Karpas-422 (cell line): Measurements from ENCODE around the gene EFCAB11. TPM values are rescaled to one million over a fixed set of nuclear protein-coding genes. Genes with fewer than 3 reads are reported as not detected.

Experiments used
- DNase-seq: peaks from one replicate; pipeline ENCODE4 v3.0.0-alpha.2; 2015
- H2AFZ ChIP-seq: fragments of 200-600 bp; sonication (generic); 2 replicates; pipeline ENCODE4 v1.6.1; 2014; ENCODE audit warnings: antibody characterized with exemption, low read length, mixed read lengths
- H3K27ac ChIP-seq: fragments of 200-600 bp; sonication (generic); 2 replicates; pipeline ENCODE4 v1.5.1; 2014; ENCODE audit warnings: mild to moderate bottlenecking, low read length, moderate library complexity
- H3K27me3 ChIP-seq: fragments of 200-600 bp; sonication (generic); 2 replicates; pipeline ENCODE4 v1.6.1; 2014; ENCODE audit warnings: low read length, mixed read lengths
- H3K36me3 ChIP-seq: fragments of 200-600 bp; sonication (generic); 2 replicates; pipeline ENCODE4 v1.6.1; 2014; ENCODE audit warnings: low read length, mixed read lengths; ENCODE audit not compliant: insufficient read depth
- H3K4me1 ChIP-seq: fragments of 200-600 bp; sonication (generic); 2 replicates; pipeline ENCODE4 v1.6.1; 2014; ENCODE audit warnings: mild to moderate bottlenecking, low read length, mixed read lengths
- H3K4me2 ChIP-seq: fragments of 200-600 bp; sonication (generic); 2 replicates; pipeline ENCODE4 v1.6.1; 2014; ENCODE audit warnings: low read length, low read depth, mild to moderate bottlenecking; ENCODE audit not compliant: poor library complexity, severe bottlenecking
- H3K4me3 ChIP-seq: fragments of 200-600 bp; sonication (generic); 2 replicates; pipeline ENCODE4 v1.5.1; 2014; ENCODE audit warnings: mild to moderate bottlenecking, antibody characterized with exemption, low read length, mixed read lengths
- H3K79me2 ChIP-seq: fragments of 200-600 bp; sonication (generic); 2 replicates; pipeline ENCODE4 v1.6.1; 2014; ENCODE audit warnings: mild to moderate bottlenecking, low read length, mixed read lengths
- H3K9ac ChIP-seq: fragments of 200-600 bp; sonication (generic); 2 replicates; pipeline ENCODE4 v1.6.0; 2014; ENCODE audit warnings: low read length
- H3K9me2 ChIP-seq: fragments of 200-600 bp; sonication (generic), shearing (Covaris generic); replicated peaks from 2 replicates; pipeline ENCODE4 v1.6.0; 2014; ENCODE audit warnings: mild to moderate bottlenecking, low read length, moderate library complexity; ENCODE audit not compliant: insufficient read depth
- H3K9me3 ChIP-seq: fragments of 300-700, 200-600 bp; sonication (generic); 2 replicates; pipeline ENCODE4 v1.6.1; 2014; ENCODE audit warnings: low read length, mixed read lengths
- H4K20me1 ChIP-seq: fragments of 200-600 bp; sonication (generic); 2 replicates; pipeline ENCODE4 v1.6.1; 2014; ENCODE audit warnings: mild to moderate bottlenecking, antibody characterized with exemption, low read length, low read depth; ENCODE audit not compliant: insufficient read depth
- total RNA-seq: library from RNA; depleted of rRNA; stranded (reverse); fragments of >200 nt; shearing (Covaris generic); gene quantifications from 2 replicates; pipeline ENCODE4 v1.2.3, GENCODE V29; 2014; ENCODE audit warnings: low replicate concordance

EFCAB11 gene
- total RNA-seq, 1 experiment from 2014 or later = 43.3 TPM

GRCh38 chr14:89779707-89780106 is 174.8 kb downstream of the EFCAB11 start:
- no peak overlapping the region for H3K27ac ChIP-seq
- no peaks in the 10 kb centered on the region for H3K27me3 ChIP-seq
- no peaks in the 10 kb centered on the region for H4K20me1 ChIP-seq
- H3K79me2 ChIP-seq = no peaks in the 10 kb centered on the region
- H2AFZ ChIP-seq = no peak overlapping the region
- H3K4me3 ChIP-seq = no peak overlapping the region
- H3K9ac ChIP-seq = no peak overlapping the region
- H3K9me2 ChIP-seq = no peaks in the 10 kb centered on the region
- H3K4me2 ChIP-seq = no peak overlapping the region
- no peaks in the 10 kb centered on the region for H3K4me1 ChIP-seq
- no peak for DNase-seq
- H3K9me3 ChIP-seq = no peaks in the 10 kb centered on the region
- no peaks in the 10 kb centered on the region for H3K36me3 ChIP-seq

DNA sequence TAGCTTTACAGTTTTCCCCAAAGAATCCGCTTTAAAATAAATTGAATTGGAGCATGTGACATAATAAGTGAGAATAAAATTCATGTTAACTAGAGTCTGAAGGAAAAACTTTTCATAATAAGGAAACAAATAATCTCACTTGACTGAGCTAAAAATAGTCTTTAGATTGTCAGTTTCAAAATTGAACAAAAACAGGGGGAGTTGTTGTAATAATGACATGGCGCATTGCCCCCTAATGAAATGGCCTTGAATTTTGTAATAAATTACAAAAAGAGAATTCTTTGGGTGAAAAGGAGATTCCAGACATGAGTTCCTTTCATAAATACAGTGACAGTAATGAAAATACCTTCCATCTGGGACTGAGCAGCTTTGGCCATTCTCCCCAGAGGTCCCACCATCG is 178.6 kb downstream of the EFCAB11 start:
- no peak for DNase-seq
- Histone ChIP-seq H3K9me3 (no peaks in the 10 kb centered on the region), H4K20me1 (no peaks in the 10 kb centered on the region), H3K4me3 (no peak overlapping the region), H3K9ac (no peak overlapping the region), H3K27ac (no peak overlapping the region), H3K4me2 (no peak overlapping the region), H3K36me3 (no peaks in the 10 kb centered on the region), H3K9me2 (no peaks in the 10 kb centered on the region), H3K4me1 (peaks cover 16% of the 10 kb centered on the region), H3K27me3 (no peaks in the 10 kb centered on the region; the same call in 1 of the 2 replicates), H2AFZ (no peak overlapping the region), H3K79me2 (no peaks in the 10 kb centered on the region)

- H3K9me2 ChIP-seq = no peaks in the 10 kb centered on the region
- H3K4me2 ChIP-seq = no peak overlapping the region
- no peak overlapping the region for H3K4me3 ChIP-seq
- H3K27ac ChIP-seq = no peak overlapping the region
- no peaks in the 10 kb centered on the region; the same call in 1 of the 2 replicates for H3K27me3 ChIP-seq
- H3K79me2 ChIP-seq = no peaks in the 10 kb centered on the region
- DNase-seq = no peak
- no peaks in the 10 kb centered on the region for H3K9me3 ChIP-seq
- no peak overlapping the region for H3K9ac ChIP-seq
- no peak overlapping the region for H2AFZ ChIP-seq
- peaks cover 16% of the 10 kb centered on the region for H3K4me1 ChIP-seq
- H3K36me3 ChIP-seq = no peaks in the 10 kb centered on the region
- H4K20me1 ChIP-seq = no peaks in the 10 kb centered on the region
These were observed 179.4 kb downstream of the EFCAB11 start for GRCh38 chr14:89775151-89775550.

DNA sequence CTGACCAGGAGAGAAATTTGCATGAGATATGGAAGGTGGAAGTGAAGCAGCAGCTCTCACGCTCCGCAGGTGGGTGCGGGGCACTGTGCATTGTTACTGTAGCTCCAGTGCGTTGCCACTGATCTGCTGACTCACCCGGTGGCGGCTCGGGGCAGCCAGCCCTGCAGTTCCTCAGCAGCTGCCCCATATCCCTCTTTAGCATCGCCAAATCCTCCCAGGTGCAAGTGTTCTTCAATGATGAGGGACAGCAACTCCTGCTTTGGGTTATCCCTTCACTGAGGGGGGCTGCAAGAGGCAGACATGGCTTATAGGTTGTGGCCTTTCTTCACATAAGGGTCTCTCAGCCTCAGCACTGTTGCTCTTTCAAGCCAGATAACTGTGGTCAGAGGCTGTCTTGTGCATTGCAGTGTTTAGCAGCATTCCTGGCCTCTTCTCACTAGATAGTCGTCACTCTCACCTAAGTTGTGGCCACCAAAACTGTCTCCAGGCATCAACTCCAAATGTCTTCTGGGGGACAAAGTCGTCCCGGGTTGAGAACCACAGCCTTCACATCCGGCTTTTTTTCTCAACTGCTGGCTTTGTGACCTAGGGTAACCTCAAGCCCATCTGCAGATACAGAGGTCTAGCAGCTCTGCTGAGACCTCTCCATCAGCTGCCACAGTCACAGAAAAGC is 180.8 kb downstream of the EFCAB11 start:
- H3K27ac ChIP-seq = no peak overlapping the region
- H3K9ac ChIP-seq = no peak overlapping the region
- peak; percentile 81 for DNase-seq
- H2AFZ ChIP-seq = peak overlapping the region; percentile 34; the same call in 1 of the 2 replicates
- peaks cover 16% of the 10 kb centered on the region for H3K4me1 ChIP-seq
- no peaks in the 10 kb centered on the region for H3K9me3 ChIP-seq
- no peaks in the 10 kb centered on the region for H3K36me3 ChIP-seq
- H3K79me2 ChIP-seq = no peaks in the 10 kb centered on the region
- H4K20me1 ChIP-seq = no peaks in the 10 kb centered on the region
- H3K4me3 ChIP-seq = peak overlapping the region; percentile 12; the same call in 1 of the 2 replicates
- H3K9me2 ChIP-seq = no peaks in the 10 kb centered on the region
- no peaks in the 10 kb centered on the region; the same call in 1 of the 2 replicates for H3K27me3 ChIP-seq
- H3K4me2 ChIP-seq = peak overlapping the region; percentile 57

GRCh38 chr14:89773151-89773550 is 181.4 kb downstream of the EFCAB11 start:
- no peak overlapping the region for H3K27ac ChIP-seq
- H3K79me2 ChIP-seq = no peaks in the 10 kb centered on the region
- H3K9ac ChIP-seq = no peak overlapping the region
- H3K9me2 ChIP-seq = no peaks in the 10 kb centered on the region
- no peaks in the 10 kb centered on the region; the same call in 1 of the 2 replicates for H3K27me3 ChIP-seq
- peak overlapping the region; percentile 57 for H3K4me2 ChIP-seq
- H3K36me3 ChIP-seq = no peaks in the 10 kb centered on the region
- no peak overlapping the region for H2AFZ ChIP-seq
- no peak overlapping the region for H3K4me3 ChIP-seq
- no peaks in the 10 kb centered on the region for H4K20me1 ChIP-seq
- H3K9me3 ChIP-seq = no peaks in the 10 kb centered on the region
- peaks cover 16% of the 10 kb centered on the region for H3K4me1 ChIP-seq
- DNase-seq = no peak

DNA sequence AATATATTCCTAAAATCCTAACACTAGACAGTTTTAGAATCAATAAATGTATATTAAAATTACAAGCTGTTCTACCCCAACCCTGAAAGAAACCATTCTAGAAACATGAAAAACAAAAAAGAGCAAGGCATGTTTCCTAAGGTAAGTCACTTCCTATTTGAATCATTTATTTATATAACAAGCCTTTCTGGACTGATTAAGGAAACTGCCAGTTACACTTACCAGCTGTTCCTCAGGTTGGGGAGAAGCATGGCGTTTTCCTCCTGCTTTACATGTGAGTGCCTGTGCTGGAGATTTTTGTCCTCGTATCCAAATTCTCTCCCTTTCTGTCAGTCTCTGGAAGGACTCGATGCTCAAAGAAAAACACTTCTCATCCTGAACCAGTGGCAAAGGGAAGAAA is 183.3 kb downstream of the EFCAB11 start:
- no peaks in the 10 kb centered on the region for H3K36me3 ChIP-seq
- H3K4me1 ChIP-seq = peaks cover 24% of the 10 kb centered on the region
- no peak for DNase-seq
- no peak overlapping the region for H3K9ac ChIP-seq
- H3K9me2 ChIP-seq = no peaks in the 10 kb centered on the region
- H3K27me3 ChIP-seq = no peaks in the 10 kb centered on the region; the same call in 1 of the 2 replicates
- H3K27ac ChIP-seq = no peak overlapping the region
- H3K79me2 ChIP-seq = no peaks in the 10 kb centered on the region
- no peak overlapping the region for H3K4me2 ChIP-seq
- H3K4me3 ChIP-seq = no peak overlapping the region
- no peaks in the 10 kb centered on the region for H4K20me1 ChIP-seq
- H2AFZ ChIP-seq = no peak overlapping the region
- no peaks in the 10 kb centered on the region for H3K9me3 ChIP-seq

DNA sequence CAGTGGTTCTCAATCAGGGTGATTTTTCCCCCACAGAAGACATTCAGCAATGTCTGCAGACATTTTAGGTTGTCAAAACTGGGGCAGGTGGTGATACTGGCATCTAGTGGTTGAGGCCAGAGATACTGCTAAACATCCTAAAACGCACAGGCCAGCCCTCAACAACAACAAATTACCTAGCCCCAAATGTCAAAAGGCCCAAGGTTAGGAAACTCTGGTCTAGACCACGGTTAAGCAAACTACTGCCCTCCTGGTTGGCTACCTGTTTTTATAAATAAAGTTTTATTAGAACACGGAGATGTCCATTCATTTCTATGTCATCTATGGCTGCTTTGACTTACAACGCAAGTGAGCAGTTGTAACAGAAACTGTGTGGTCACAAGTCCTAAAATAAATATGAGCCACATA is 186.7 kb downstream of the EFCAB11 start:
- H3K4me3 ChIP-seq = no peak overlapping the region
- H4K20me1 ChIP-seq = no peaks in the 10 kb centered on the region
- peak overlapping the region; percentile 10 for H3K4me2 ChIP-seq
- no peak overlapping the region for H3K9ac ChIP-seq
- H2AFZ ChIP-seq = 0 out of 2 replicates have a peak overlapping the region, but pooled peaks have one; percentile 52
- no peaks in the 10 kb centered on the region for H3K9me3 ChIP-seq
- H3K36me3 ChIP-seq = no peaks in the 10 kb centered on the region
- peaks cover 10% of the 10 kb centered on the region for H3K4me1 ChIP-seq
- H3K79me2 ChIP-seq = no peaks in the 10 kb centered on the region
- no peaks in the 10 kb centered on the region for H3K9me2 ChIP-seq
- no peaks in the 10 kb centered on the region; the same call in 1 of the 2 replicates for H3K27me3 ChIP-seq
- DNase-seq = peak; percentile 87
- no peak overlapping the region for H3K27ac ChIP-seq

DNA sequence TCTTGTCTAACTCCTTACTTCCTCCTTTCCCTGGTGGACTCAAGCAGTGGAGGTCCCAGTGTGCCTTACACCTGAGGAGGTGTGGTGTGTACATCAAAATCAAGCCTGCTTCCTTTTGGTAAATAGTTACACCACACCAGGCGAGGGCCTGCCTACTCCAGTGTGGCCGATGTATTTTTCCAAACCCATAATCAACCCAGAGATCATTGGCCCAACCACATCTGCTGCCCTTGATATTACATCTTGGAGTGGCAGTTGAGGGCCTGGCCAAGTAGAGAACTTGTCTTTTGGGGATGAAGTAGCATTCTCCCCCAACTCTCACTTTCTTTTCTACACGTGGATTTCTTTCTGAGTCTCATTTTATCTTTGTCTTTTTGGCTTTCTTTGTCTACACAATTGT is 187.4 kb downstream of the EFCAB11 start:
- Histone ChIP-seq H3K27ac (no peak overlapping the region), H3K9ac (no peak overlapping the region), H3K36me3 (no peaks in the 10 kb centered on the region), H3K4me3 (no peak overlapping the region), H3K27me3 (no peaks in the 10 kb centered on the region; the same call in 1 of the 2 replicates), H4K20me1 (no peaks in the 10 kb centered on the region), H3K79me2 (no peaks in the 10 kb centered on the region), H3K9me3 (no peaks in the 10 kb centered on the region), H3K9me2 (no peaks in the 10 kb centered on the region), H3K4me2 (peak overlapping the region; percentile 10), H2AFZ (no peak overlapping the region), H3K4me1 (peaks cover 8% of the 10 kb centered on the region)
- no peak for DNase-seq
